HG03442 (cell line): Measurements from ENCODE around the gene VOPP1.
"Not testable (repeated sequence)": the region's sequence is repeated elsewhere in the genome, so short reads cannot be mapped to it uniquely, and the experiment has no call there.

Experiments
- ATAC-seq: cut with Tn5 transposase; IDR thresholded peaks from one replicate; pipeline ENCODE4 v1.9.1; 2021; ENCODE audit warnings: mild to moderate bottlenecking, moderate library complexity; ENCODE audit not compliant: unreplicated experiment

The VOPP1 gene, protein sequence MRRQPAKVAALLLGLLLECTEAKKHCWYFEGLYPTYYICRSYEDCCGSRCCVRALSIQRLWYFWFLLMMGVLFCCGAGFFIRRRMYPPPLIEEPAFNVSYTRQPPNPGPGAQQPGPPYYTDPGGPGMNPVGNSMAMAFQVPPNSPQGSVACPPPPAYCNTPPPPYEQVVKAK

DNA sequence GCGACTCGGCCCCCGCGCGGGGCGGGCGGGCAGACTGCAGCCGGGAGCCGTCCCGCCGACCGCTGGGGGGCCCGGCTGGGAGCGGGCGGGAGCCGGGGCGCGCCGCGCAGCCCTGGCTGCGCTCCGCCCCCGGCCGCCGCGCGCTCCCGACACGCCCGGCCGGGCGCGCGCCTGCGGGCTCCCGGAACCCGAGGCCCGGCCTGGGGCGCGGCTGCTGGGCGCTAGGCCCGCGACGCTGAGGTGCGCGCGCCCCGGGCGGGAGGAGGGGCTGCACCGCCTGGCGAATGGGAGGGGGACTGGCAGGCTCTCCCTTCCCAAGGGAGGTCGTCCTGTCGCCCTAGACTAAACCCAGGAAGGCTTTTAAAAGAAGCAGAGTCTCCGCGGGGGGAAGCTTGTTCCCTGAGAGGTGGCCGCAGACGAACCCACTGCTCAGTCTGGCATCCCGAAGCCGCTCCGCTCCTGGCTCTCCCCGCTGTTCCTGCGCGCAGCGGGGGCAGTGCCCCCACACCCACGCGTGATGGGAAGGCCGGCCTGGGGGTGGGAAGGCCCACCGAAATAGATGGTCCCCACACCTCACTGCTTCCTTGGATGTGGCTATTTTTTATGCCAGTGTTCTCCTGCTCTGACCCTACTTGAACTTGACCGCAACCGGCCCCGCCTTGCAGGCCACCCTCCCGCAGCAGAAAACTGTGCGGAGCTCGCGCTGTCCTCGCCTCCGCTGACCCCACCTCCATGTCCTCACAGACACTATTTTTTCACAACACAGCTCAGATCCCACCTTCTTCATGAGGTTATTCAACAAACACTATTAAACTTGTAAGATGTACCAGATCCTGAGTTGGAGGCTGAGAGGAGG lies at the start of gene VOPP1:
Gene VOPP1, minus strand, starts transcription at position 125 of the 856 bp plus-strand sequence. CDS start 178 bp downstream, outside the sequence.
- peak; percentile 37 for ATAC-seq

DNA sequence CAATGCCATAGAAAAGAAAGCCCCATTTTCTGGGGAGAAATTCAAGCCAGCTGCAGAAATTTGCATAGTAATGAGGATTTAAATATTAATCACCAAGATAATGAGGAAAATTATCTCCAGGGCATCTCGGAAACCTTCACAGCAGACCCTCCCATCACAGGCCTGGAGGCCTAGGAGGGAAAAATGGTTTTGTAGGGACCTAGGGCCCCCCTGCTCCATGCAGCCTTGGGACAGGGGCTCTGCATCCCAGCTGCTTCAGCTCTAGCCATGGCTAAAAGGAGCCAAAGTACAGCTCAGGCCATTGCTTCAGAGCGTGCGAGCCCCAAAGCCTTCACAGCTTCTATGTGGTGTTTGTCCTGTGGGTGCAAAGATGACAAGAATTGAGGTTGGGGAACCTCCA lies 46.6 kb upstream of the VOPP1 start:
- ATAC-seq, result no peak

DNA sequence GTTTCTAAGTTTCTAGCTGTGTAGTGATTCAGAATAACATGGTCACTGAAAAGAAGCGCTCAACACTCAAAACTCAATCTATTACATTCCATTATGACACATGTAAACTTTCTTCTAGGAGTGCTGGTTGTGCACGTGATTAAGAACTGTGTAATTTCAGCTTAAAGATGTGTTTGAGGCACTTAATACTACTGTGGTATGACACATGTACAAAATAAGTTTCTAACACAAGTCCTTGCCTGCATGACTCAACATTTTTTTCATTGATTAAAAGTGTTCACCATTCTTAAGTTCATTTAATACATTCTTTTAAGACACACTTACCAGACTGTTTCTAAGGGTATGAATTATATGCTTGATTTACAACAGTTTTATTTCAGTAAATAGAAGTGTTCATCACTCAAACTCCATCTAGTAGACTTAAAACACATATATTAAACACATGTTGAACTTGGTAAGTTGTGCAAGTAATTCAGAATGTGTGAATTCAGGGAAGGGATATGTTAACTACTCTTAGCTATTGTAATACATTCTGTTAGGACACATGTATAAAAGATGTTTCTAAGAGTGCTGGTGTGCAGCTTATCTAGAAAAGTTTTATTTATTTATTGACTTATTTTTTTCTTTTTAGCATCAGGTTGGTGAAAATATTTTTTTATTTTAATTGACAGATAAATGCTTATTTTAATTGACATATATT lies 42.2 kb upstream of the VOPP1 start:
- ATAC-seq, result not testable (repeated sequence)

DNA sequence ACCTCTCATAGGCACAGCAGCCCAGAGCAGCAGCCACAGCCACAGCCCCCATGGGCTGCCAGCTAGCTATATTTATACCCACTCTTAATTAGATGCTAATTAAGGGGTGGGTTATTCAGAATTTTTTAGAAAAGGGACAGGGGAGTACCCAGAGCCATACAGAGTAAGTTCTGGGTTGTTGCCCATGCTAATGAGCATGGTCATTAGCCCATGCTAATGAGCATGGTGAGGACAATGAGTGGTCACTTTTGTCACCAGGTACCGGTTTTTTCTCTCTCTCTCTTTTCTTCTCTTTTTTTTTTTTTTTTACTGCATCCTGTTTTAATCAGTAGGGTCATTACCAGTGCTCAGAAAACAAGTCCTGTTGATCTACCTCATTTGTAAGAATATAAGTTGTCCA lies 37.4 kb upstream of the VOPP1 start:
- ATAC-seq, result not testable (repeated sequence)

DNA sequence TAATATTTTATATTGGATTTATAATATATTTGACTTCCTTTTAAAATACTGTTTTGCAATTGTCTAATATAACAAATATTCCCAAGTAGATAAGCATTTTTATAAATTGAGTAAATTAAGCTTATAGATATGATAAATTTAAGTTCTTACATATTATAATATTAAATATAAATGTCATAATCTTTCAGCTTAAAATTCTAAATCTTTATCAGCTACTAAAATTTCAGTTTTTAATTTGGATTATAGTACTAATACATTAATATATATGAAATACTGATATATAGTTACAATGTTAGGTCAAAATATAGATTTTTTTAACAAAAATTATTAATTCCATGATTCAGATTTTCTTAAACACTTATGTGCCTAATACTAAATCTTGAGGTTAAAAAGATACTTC lies 33.4 kb upstream of the VOPP1 start:
- ATAC-seq, result not testable (repeated sequence)

DNA sequence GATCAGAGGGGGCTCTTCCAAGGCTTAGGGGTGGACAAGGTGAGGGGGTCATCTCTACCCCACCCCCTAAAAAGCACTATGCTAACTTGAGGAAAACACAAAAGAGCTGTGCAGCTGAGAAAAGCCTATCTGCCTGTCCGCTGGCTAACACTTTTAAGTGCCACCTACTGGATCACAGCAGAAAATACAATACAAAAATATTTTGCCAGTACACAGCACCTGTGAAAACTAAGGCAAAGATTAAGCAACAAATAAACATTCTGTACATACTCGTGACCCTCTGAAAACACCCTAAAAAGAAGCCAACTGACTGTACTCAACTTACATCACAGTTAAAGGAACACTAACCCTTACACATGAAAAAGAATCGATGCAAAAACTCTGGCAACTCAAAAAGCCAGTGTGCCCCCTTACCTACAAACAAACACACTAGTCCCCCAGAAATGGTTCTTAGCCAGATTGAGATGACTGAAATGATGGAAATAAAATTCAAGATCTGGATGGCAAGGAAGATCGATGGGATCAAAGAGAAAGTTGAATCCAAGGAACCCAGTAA lies 25.7 kb upstream of the VOPP1 start:
- ATAC-seq, result peak; percentile 56

DNA sequence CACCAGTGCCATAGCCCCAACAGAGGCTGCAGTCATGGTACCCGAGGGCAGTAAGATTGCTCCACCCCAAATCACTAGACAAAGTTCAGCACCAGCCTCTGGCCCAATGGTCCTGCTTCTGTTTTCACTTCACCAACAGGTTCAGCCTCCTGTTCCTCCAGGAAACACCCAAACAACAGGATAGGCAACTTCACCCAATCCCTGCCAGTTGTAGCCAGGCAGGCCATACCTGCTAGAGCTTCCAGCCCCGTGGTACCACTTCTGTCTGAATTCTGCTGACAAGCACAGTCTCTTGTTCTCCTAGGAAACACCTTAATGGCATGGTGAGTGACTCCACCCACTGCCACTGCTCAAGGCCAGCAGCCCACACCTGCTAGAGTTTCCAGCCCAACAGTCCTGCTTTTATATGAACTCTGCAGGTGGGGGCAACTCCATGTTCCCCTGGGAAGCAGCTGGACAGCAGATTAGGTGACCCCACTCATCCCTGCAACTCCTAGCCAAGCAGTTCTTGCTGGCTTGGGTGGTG lies 25.0 kb upstream of the VOPP1 start:
- ATAC-seq, result not testable (repeated sequence)

DNA sequence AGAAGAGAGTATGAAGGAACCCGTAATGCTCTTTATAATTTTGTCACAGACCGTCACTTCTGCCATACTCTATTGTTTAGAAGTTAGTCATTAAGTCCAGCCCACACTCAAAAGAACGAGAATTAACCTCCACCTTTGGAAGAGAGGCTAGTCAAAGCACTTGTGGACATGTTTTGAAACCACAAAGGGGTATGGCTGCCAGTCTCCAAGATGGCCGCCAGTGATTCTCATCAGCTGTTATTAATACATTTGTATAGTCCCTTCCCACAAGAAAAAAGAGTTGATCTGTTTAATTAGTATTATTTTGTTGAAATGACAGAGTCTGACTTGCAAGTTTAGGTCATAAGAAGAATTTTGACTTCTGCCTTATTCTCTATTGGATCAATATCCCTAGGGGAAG lies 23.2 kb upstream of the VOPP1 start:
- no peak for ATAC-seq

DNA sequence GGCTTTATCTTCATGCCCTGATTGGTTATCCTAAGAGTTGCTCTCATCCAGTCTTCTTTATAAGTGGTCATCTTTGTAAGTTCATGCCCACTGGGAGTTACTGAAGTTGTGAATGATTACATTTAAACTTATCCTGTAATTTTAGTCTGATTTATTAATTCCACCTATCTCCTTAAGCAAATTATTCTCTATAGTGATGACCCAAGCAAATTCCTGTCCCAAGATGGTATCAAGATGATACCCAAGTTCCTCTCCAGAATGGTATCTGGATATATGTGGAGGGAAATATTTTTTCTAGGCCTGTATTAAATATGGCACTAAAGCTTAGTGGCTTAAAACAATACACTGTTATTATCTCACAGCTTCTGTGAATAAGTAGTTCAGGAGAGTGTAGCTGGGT lies 22.6 kb upstream of the VOPP1 start:
- no peak for ATAC-seq

DNA sequence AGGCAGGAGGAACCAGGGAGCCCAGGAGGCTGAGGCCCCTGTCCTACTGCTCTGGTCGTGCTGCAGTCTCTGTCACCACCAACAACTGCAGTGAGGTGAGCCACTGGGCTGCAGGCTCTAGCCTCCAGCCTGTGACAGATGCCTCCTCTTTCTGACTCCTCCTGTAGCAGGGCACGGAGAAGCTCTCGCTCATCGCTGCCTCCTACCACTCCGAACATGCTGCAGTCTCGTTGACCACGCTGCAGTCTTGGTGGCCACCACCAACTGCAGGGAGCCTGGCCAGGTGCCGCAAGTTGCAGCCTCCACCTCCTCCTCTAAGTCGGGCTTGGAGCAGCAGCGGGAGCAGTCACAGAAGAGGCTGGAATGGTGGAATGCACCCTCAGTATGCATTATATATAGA lies 22.1 kb upstream of the VOPP1 start:
- no peak for ATAC-seq

DNA sequence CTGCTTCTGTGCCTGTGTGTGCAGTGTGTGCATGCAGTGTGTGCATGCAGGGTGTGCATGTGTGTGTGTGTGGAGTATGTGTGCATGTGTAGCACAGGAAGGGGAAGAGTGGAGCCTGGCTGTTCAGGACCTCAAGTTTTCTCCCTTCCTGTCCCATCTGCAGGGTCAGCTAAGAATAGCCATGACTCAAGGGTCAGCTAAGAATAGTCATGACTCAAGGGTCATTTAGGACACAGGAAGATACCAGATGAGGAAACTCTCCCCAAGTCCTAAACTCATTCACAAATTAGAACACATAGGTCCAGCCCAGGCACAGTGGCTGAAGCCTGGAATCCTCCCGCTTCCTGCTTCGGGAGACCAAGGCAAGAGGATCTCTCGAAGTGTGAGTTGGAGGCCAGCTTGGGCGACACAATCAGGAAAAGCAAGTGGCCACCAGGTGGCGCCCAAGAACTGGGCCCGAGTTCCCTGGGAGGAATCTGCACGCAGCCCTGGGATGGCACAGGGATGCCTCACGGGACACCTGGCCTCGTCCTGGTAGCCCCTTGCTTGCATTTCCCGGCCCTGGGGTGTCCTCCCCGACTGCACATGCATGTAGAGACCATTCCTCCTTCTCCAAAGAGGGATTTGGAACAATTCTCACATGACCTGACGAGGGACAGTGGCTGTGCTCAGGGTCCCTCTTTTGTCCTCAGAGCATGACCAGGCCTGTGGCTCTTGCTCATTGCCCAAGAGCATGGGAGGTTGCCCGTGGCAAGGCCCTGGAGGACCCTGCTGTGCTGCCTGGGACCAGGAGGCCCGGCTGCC lies 21.4 kb upstream of the VOPP1 start:
- peak; percentile 44 for ATAC-seq

DNA sequence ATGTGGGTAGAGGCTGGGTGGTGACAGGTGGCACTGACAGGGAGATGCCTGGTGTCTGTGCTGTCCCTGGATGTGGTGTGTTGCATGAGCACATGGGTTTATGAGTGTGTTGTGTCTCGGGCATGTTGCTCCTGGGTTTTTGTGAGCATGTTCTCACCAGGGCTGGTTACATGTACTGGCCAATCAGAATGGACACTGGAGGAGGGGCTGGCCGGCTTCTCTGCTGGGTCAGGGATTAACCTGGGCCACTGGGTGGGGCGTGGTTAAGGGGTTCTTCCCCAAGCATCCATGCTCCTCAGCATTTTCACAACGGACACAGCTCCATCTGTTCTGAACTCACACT lies 20.8 kb upstream of the VOPP1 start:
- ATAC-seq, result no peak

DNA sequence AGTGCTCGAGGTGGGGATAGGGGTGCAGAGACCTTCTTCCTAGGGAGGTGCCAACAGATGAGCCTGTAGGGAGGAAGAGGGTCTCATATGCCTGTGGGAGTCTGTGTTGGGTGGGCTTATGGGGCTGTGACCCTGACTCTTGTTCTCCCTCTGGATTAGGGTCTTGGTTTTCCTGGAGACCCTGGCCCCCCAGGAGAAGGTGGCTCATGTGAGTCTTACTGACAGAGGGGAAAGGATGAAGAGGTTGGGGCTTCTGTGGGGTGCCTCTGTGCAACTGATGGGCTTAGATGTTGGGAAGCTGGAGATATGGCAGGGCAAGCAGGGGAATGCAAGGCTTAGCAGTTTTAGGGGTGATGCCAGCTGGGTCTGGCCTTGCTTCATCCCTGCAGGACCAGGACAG lies 20.2 kb upstream of the VOPP1 start:
- no peak for ATAC-seq

DNA sequence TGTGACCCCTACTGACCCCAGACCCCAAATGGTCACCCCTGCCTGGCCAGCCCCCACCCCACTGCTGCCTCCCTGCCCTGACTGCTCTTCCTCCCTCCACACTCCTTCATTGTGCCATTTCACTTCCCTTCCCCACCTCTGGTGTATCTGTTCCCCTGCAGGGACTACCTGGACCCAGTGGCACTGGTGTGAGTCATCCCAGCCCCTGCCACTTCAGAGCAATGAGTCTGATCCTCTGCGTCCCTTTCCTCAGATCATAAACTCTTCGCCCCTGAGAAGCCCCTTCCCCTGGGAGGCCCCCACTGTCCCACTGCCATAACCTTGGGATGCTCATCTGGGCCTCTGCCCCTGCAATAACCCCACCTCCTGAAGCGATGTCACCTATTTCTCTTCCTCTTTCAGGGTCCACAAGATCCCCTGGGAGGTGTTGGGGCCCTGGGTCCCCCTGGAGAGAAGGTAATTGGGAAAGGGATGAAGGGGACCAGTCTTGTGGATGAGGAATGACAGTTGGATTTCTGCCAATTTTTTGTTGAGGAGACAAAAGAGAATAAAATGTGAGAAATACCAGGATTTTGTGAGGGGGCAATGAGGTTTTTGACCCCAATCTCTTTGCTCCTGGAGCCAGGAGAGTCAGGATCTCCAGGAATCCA lies 19.1 kb upstream of the VOPP1 start:
- ATAC-seq, result peak; percentile 63

DNA sequence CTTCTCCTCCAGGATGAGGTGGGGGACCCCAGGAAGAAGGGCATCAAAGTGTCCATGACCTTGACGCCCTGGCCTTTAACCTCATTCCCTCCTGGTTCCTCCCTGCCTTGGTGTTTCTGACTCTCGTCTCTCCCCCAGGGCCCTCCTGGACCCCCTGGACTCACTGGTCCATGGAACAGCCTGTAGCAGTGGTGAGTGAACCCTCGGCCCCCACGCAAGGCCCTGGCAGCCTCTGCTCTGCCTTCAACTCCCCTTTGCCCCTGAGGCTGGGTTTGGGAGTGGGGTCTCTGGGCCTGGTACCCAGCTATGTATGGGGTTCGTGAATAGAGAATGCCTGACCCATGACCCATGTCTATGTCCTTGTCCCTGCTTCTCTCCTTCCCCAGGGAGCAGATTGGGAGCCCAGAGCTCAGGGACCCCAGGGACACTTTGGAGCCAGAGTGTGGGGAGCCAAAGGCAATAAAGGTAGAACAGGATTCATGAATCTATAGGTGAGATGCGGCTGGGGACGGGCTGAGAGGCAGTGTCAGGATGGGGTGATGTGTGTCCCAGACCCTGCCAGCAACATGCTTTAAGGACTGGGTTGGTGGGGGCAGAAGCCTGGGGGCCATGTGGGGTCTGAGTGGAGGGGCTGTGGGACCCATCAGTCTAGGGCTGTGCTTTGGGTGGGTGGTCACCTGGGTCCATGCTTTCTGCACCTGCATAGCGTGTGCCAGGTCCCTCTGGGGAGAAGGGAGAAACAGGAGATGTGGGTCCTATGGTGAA lies 18.4 kb upstream of the VOPP1 start:
- no peak for ATAC-seq

DNA sequence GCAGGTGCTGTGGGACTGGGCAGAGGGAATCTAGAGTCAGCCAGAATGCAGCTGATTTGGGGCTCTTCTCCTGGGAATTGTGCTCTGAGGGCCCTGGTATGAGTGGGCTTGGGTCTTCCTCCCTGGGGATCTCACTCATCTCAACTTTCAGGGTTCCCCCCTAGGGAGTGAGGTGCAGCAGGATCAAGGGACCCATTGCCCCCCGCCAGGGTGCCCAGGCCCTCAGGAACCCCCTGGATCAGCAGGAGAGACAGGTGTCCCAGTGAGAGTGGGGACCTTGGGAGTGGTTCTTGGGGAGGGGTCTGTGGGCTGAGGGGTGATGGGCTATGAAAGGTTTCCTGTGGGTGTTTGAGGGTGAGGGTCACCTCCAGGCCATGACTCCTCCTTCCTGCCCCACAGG lies 17.6 kb upstream of the VOPP1 start:
- no peak for ATAC-seq

DNA sequence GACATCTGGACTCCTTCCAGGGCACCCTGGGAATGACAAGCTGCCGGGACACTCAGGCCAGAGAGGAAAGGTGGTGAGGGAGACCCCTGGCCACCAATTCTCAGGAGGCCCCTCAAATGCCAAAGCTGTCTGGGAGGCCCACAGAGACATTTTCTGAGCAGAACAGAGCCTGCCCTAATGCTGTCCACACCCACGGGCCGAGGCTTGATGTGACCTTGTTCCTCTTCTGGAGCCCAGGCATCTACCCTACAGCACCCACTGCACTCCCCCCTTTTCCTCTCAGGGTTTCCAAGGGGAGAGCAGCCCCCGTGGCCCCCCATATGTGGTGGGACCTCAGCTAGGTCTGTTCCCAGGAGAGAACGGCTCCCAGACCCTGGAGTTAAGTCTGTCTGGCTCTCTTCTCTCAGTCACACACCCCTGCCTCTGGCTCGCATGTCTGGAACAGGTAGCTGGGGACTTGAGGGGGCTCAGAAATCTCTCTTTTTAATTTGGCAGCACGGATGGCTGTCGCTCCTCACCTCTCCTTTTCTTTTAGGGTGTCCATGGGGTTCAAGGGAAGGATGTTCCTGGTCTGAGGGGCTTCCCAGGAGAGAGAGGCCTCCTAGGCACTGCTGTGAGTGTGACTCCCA lies 16.8 kb upstream of the VOPP1 start:
- ATAC-seq, result no peak

DNA sequence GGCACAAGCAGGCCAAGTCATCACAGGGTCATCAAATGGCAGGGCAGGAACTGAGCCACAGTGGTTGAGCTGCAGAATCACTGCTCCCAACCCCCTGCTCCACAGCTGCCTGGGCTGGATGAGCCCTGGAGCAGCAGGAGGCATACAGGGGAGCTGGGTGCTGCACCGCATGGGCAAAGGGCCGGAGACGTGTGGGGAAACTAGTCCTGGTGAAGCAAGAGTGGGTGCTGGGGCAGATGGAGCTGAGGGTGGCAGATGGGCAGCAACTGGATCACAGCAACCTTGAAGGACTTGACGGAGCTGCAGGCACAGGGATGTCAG lies 16.0 kb upstream of the VOPP1 start:
- ATAC-seq, result no peak
